WTC11 (cell line): ENCODE results near the gene ADCY1. TPM values are rescaled to one million over a fixed set of nuclear protein-coding genes. Genes with fewer than 3 reads are reported as not detected.

Experiments
- ATAC-seq: fragments of 200-7000 bp; cut with Tn5 transposase; 2 replicates; pipeline ENCODE4 v1.10.0; 2021; ENCODE audit warnings: mild to moderate bottlenecking, moderate library complexity
- CTCF ChIA-PET: fragments of 300-600 bp; sonication (Branson Sonifier 250); formaldehyde crosslinking; loops from one replicate; lab custom pipeline; 2021; ENCODE audit warnings: antibody characterized with exemption; lab: Charles Lee
- POLR2A ChIA-PET: fragments of 350-600 bp; sonication (Branson Sonifier 250); formaldehyde crosslinking; loops from one replicate; lab custom pipeline; 2021; ENCODE audit warnings: antibody characterized with exemption; lab: Charles Lee
- DNase-seq: peaks from one replicate; pipeline ENCODE4 v3.0.0; 2021; ENCODE audit warnings: low spot score
- H3K27ac Mint-ChIP-seq: 2 replicates; pipeline ENCODE4 v1.8.0; 2021; ENCODE audit warnings: mixed read lengths
- H3K27me3 Mint-ChIP-seq: 2 replicates; pipeline ENCODE4 v1.8.0; 2021; ENCODE audit warnings: low read depth, mild to moderate bottlenecking, moderate library complexity, mixed read lengths
- H3K36me3 Mint-ChIP-seq: 2 replicates; pipeline ENCODE4 v1.8.0; 2021; ENCODE audit warnings: mixed read lengths
- H3K4me1 Mint-ChIP-seq: 2 replicates; pipeline ENCODE4 v1.8.0; 2022; ENCODE audit warnings: mixed read lengths
- H3K4me3 Mint-ChIP-seq: 2 replicates; pipeline ENCODE4 v1.8.0; 2021; ENCODE audit warnings: mild to moderate bottlenecking, moderate library complexity, mixed read lengths
- H3K9me3 Mint-ChIP-seq: 2 replicates; pipeline ENCODE4 v1.8.0; 2021; ENCODE audit warnings: mixed read lengths
- ATF1 ChIP-seq: sonication (generic); formaldehyde crosslinking; IDR thresholded peaks from 2 replicates; pipeline ENCODE4 v1.8.1; 2023; ENCODE audit warnings: mild to moderate bottlenecking, moderate library complexity, missing genetic modification reagents
- ELF4 ChIP-seq: sonication (generic); formaldehyde crosslinking; IDR thresholded peaks from 2 replicates; pipeline ENCODE4 v1.8.1; 2022; ENCODE audit warnings: low read depth, mild to moderate bottlenecking, moderate library complexity, missing genetic modification reagents
- FOXJ3 ChIP-seq: sonication (generic); formaldehyde crosslinking; IDR thresholded peaks from 2 replicates; pipeline ENCODE4 v1.9.0; 2021; ENCODE audit warnings: missing genetic modification reagents, mild to moderate bottlenecking, borderline replicate concordance
- FOXP1 ChIP-seq: sonication (generic); formaldehyde crosslinking; IDR thresholded peaks from 2 replicates; pipeline ENCODE4 v1.8.0; 2022; ENCODE audit warnings: missing genetic modification reagents, mild to moderate bottlenecking, moderate library complexity, borderline replicate concordance
- GTF2I ChIP-seq: fragments of 250-450 bp; sonication (Bioruptor Pico); conservative IDR thresholded peaks from 2 replicates; pipeline ENCODE4 v1.4.0; 2021; ENCODE audit warnings: mild to moderate bottlenecking
- JAZF1 ChIP-seq: fragments of 250-450 bp; sonication (Bioruptor Pico); IDR thresholded peaks from 2 replicates; pipeline ENCODE4 v1.9.0; 2021; ENCODE audit warnings: moderate library complexity, mild to moderate bottlenecking, inconsistent platforms
- NR1H2 ChIP-seq: sonication (generic); formaldehyde crosslinking; IDR thresholded peaks from 2 replicates; pipeline ENCODE4 v1.9.0; 2021; ENCODE audit warnings: mild to moderate bottlenecking, moderate library complexity, missing genetic modification reagents
- OVOL2 ChIP-seq: fragments of 250-450 bp; sonication (Bioruptor Pico); IDR thresholded peaks from 2 replicates; pipeline ENCODE4 v1.9.0; 2021; ENCODE audit warnings: mild to moderate bottlenecking, borderline replicate concordance
- PRRX2 ChIP-seq: fragments of 250-450 bp; sonication (Bioruptor Pico); IDR thresholded peaks from 2 replicates; pipeline ENCODE4 v1.8.0; 2021; ENCODE audit warnings: mild to moderate bottlenecking
- TP53 ChIP-seq: sonication (generic); formaldehyde crosslinking; IDR thresholded peaks from 2 replicates; pipeline ENCODE4 v1.8.1; 2023; ENCODE audit warnings: mild to moderate bottlenecking, missing genetic modification reagents
- ZNF219 ChIP-seq: sonication (generic); formaldehyde crosslinking; IDR thresholded peaks from 2 replicates; pipeline ENCODE4 v1.8.0; 2023; ENCODE audit warnings: missing genetic modification reagents, mild to moderate bottlenecking, borderline replicate concordance
- ZNF396 ChIP-seq: fragments of 250-450 bp; sonication (Bioruptor Pico); IDR thresholded peaks from 2 replicates; pipeline ENCODE4 v1.8.0; 2021; ENCODE audit warnings: mild to moderate bottlenecking, moderate library complexity, borderline replicate concordance
- ZNF423 ChIP-seq: fragments of 250-450 bp; sonication (Bioruptor Pico); IDR thresholded peaks from 2 replicates; pipeline ENCODE4 v2.1.2; 2022; ENCODE audit warnings: mild to moderate bottlenecking, moderate library complexity
- total RNA-seq: library from RNA; stranded (reverse); gene quantifications from 3 replicates; pipeline ENCODE4 v1.2.3, GENCODE V29; 2021
- TF ChIP-seq, protein P1 (sequence below): sonication (generic); formaldehyde crosslinking; IDR thresholded peaks from 2 replicates; pipeline ENCODE4 v1.8.1; 2023; ENCODE audit warnings: mild to moderate bottlenecking, missing genetic modification reagents, moderate library complexity
- TF ChIP-seq, protein P2 (sequence below): sonication (generic); formaldehyde crosslinking; IDR thresholded peaks from 2 replicates; pipeline ENCODE4 v1.8.1; 2022; ENCODE audit warnings: low read depth, missing genetic modification reagents, borderline replicate concordance
- TF ChIP-seq, protein P3 (sequence below): fragments of 250-450 bp; sonication (Bioruptor Pico); IDR thresholded peaks from 2 replicates; pipeline ENCODE4 v1.9.0; 2021; ENCODE audit warnings: mild to moderate bottlenecking
- TF ChIP-seq, protein P4 (sequence below): sonication (generic); formaldehyde crosslinking; conservative IDR thresholded peaks from 2 replicates; pipeline ENCODE4 v1.8.1; 2023; ENCODE audit warnings: mild to moderate bottlenecking, low read depth, missing genetic modification reagents, moderate library complexity
- TF ChIP-seq, protein P5 (sequence below): fragments of 200-600 bp; IDR thresholded peaks from 2 replicates; pipeline ENCODE4 v1.8.0; 2022; ENCODE audit warnings: antibody characterized with exemption
- TF ChIP-seq, protein P6 (sequence below): fragments of 250-450 bp; sonication (Bioruptor Pico); IDR thresholded peaks from 2 replicates; pipeline ENCODE4 v1.9.0; 2021; ENCODE audit warnings: moderate library complexity, mild to moderate bottlenecking, inconsistent platforms, borderline replicate concordance
- TF ChIP-seq, protein P7 (sequence below): sonication (generic); formaldehyde crosslinking; IDR thresholded peaks from 2 replicates; pipeline ENCODE4 v1.8.1; 2023; ENCODE audit warnings: mild to moderate bottlenecking, missing genetic modification reagents, moderate library complexity
- TF ChIP-seq, protein P8 (sequence below): sonication (generic); formaldehyde crosslinking; IDR thresholded peaks from 2 replicates; pipeline ENCODE4 v1.8.1; 2023; ENCODE audit warnings: mild to moderate bottlenecking, missing genetic modification reagents
- TF ChIP-seq, protein P9 (sequence below): sonication (generic); formaldehyde crosslinking; IDR thresholded peaks from 2 replicates; pipeline ENCODE4 v1.8.0; 2022; ENCODE audit warnings: mild to moderate bottlenecking, missing genetic modification reagents

Gene ADCY1
- total RNA-seq, 1 experiment from 2014 or later = 29.0 TPM

DNA sequence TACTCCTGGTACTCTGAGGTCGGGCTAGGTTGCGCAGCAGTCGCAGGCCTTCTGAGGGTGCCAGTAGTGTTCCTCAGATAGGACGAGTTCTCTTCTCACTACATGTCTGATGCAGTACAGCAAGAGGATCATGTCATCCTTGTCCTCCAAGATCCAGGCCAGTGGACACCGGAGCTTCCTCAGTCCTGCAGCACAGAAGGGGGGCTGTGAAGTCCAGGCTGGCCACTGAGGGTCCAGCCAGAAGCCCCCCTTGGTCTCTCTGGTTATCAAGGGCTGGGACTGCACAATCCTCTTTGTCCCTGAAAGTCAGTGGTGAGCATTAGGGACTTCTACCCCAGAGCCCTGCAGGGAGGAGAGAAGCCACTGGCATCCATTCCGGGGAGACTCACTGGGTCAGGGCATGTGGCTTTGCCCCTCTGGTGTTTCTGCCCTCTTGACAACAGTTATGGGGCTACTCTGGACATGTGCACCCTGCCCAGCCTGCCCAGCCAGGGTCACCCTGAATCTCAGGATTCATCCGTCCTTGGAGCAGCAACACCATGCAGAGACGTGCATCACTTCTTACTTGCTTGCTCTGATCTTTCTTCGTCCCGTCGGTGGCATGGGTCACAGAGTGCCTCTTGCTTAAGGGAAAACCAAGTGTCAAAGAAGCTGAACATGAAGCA, 125.7 kb downstream of the ADCY1 start:
- Mint-ChIP-seq H3K27me3 (no peaks in the 10 kb centered on the region), H3K4me3 (no peak overlapping the region), H3K36me3 (peaks cover 9% of the 10 kb centered on the region), H3K4me1 (no peaks in the 10 kb centered on the region), H3K9me3 (no peaks in the 10 kb centered on the region), H3K27ac (no peak overlapping the region)
- ATAC-seq (no peak), DNase-seq (peak; percentile 3)
- ChIA-PET CTCF (no interaction called here), POLR2A (no interaction called here)
- TF ChIP-seq PRRX2 (no peak), ZNF219 (CRISPR knock-in tag) (no peak), OVOL2 (CRISPR knock-in tag) (no peak), ZNF423 (CRISPR knock-in tag) (no peak), ELF4 (CRISPR knock-in tag) (no peak)
- TF ChIP-seq, protein P1, sequence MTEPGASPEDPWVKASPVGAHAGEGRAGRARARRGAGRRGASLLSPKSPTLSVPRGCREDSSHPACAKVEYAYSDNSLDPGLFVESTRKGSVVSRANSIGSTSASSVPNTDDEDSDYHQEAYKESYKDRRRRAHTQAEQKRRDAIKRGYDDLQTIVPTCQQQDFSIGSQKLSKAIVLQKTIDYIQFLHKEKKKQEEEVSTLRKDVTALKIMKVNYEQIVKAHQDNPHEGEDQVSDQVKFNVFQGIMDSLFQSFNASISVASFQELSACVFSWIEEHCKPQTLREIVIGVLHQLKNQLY (CRISPR knock-in tag) = no peak
- TF ChIP-seq, protein P2, sequence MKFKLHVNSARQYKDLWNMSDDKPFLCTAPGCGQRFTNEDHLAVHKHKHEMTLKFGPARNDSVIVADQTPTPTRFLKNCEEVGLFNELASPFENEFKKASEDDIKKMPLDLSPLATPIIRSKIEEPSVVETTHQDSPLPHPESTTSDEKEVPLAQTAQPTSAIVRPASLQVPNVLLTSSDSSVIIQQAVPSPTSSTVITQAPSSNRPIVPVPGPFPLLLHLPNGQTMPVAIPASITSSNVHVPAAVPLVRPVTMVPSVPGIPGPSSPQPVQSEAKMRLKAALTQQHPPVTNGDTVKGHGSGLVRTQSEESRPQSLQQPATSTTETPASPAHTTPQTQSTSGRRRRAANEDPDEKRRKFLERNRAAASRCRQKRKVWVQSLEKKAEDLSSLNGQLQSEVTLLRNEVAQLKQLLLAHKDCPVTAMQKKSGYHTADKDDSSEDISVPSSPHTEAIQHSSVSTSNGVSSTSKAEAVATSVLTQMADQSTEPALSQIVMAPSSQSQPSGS (CRISPR knock-in tag) = no peak

DNA sequence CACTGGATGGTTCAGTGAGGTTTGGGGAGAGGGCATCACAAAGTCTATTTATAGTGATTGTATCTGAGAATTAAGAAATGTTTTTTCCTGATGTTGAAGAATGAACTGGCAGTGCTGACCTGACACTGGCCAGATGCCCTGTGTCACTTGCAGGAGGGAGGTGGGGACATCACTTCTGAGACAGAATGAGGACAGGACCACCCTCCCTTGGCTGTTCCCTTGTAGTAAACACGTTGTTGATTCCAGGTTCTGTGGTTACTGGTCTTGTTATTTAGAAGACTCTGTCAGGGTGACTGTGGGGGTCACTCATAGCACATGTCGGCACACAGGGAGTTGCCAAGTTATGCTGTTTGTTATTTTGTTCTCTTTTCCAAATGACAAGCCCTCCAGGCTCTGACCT, 126.4 kb downstream of the ADCY1 start:
- Mint-ChIP-seq H3K4me3 (no peak overlapping the region), H3K27ac (no peak overlapping the region), H3K4me1 (no peaks in the 10 kb centered on the region), H3K36me3 (peaks cover 9% of the 10 kb centered on the region), H3K9me3 (no peaks in the 10 kb centered on the region), H3K27me3 (no peaks in the 10 kb centered on the region)
- peak; percentile 2 for DNase-seq
- TF ChIP-seq, protein P3, sequence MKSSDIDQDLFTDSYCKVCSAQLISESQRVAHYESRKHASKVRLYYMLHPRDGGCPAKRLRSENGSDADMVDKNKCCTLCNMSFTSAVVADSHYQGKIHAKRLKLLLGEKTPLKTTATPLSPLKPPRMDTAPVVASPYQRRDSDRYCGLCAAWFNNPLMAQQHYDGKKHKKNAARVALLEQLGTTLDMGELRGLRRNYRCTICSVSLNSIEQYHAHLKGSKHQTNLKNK (CRISPR knock-in tag) = no peak
- TF ChIP-seq ZNF396 (CRISPR knock-in tag) = no peak
- TF ChIP-seq, protein P4, sequence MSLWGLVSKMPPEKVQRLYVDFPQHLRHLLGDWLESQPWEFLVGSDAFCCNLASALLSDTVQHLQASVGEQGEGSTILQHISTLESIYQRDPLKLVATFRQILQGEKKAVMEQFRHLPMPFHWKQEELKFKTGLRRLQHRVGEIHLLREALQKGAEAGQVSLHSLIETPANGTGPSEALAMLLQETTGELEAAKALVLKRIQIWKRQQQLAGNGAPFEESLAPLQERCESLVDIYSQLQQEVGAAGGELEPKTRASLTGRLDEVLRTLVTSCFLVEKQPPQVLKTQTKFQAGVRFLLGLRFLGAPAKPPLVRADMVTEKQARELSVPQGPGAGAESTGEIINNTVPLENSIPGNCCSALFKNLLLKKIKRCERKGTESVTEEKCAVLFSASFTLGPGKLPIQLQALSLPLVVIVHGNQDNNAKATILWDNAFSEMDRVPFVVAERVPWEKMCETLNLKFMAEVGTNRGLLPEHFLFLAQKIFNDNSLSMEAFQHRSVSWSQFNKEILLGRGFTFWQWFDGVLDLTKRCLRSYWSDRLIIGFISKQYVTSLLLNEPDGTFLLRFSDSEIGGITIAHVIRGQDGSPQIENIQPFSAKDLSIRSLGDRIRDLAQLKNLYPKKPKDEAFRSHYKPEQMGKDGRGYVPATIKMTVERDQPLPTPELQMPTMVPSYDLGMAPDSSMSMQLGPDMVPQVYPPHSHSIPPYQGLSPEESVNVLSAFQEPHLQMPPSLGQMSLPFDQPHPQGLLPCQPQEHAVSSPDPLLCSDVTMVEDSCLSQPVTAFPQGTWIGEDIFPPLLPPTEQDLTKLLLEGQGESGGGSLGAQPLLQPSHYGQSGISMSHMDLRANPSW = no peak
- TF ChIP-seq, protein P5, sequence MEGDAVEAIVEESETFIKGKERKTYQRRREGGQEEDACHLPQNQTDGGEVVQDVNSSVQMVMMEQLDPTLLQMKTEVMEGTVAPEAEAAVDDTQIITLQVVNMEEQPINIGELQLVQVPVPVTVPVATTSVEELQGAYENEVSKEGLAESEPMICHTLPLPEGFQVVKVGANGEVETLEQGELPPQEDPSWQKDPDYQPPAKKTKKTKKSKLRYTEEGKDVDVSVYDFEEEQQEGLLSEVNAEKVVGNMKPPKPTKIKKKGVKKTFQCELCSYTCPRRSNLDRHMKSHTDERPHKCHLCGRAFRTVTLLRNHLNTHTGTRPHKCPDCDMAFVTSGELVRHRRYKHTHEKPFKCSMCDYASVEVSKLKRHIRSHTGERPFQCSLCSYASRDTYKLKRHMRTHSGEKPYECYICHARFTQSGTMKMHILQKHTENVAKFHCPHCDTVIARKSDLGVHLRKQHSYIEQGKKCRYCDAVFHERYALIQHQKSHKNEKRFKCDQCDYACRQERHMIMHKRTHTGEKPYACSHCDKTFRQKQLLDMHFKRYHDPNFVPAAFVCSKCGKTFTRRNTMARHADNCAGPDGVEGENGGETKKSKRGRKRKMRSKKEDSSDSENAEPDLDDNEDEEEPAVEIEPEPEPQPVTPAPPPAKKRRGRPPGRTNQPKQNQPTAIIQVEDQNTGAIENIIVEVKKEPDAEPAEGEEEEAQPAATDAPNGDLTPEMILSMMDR = no peak
- TF ChIP-seq, protein P6, sequence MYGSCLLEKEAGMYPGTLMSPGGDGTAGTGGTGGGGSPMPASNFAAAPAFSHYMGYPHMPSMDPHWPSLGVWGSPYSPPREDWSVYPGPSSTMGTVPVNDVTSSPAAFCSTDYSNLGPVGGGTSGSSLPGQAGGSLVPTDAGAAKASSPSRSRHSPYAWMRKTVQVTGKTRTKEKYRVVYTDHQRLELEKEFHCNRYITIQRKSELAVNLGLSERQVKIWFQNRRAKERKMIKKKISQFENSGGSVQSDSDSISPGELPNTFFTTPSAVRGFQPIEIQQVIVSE = no peak
- TF ChIP-seq ATF1 (CRISPR knock-in tag) = no peak
- TF ChIP-seq, protein P7, sequence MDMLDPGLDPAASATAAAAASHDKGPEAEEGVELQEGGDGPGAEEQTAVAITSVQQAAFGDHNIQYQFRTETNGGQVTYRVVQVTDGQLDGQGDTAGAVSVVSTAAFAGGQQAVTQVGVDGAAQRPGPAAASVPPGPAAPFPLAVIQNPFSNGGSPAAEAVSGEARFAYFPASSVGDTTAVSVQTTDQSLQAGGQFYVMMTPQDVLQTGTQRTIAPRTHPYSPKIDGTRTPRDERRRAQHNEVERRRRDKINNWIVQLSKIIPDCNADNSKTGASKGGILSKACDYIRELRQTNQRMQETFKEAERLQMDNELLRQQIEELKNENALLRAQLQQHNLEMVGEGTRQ (CRISPR knock-in tag) = no peak
- no peak for TF ChIP-seq NR1H2 (CRISPR knock-in tag)
- no peak for TF ChIP-seq JAZF1 (CRISPR knock-in tag)
- TF ChIP-seq GTF2I (CRISPR knock-in tag) = no peak
- TF ChIP-seq, protein P8, sequence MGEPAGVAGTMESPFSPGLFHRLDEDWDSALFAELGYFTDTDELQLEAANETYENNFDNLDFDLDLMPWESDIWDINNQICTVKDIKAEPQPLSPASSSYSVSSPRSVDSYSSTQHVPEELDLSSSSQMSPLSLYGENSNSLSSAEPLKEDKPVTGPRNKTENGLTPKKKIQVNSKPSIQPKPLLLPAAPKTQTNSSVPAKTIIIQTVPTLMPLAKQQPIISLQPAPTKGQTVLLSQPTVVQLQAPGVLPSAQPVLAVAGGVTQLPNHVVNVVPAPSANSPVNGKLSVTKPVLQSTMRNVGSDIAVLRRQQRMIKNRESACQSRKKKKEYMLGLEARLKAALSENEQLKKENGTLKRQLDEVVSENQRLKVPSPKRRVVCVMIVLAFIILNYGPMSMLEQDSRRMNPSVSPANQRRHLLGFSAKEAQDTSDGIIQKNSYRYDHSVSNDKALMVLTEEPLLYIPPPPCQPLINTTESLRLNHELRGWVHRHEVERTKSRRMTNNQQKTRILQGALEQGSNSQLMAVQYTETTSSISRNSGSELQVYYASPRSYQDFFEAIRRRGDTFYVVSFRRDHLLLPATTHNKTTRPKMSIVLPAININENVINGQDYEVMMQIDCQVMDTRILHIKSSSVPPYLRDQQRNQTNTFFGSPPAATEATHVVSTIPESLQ (CRISPR knock-in tag) = no peak
- no peak for TF ChIP-seq FOXP1 (CRISPR knock-in tag)
- TF ChIP-seq FOXJ3 (CRISPR knock-in tag) = no peak
- TF ChIP-seq TP53 (CRISPR knock-in tag) = no peak
- TF ChIP-seq, protein P2 (CRISPR knock-in tag) = no peak
- TF ChIP-seq, protein P9, sequence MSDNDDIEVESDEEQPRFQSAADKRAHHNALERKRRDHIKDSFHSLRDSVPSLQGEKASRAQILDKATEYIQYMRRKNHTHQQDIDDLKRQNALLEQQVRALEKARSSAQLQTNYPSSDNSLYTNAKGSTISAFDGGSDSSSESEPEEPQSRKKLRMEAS = no peak
- no peak for TF ChIP-seq ELF4 (CRISPR knock-in tag)
- POLR2A ChIA-PET = no interaction called here
- CTCF ChIA-PET = no interaction called here
- no peak for ATAC-seq
